Activated naive CD4-positive, alpha-beta T cell treated with anti-CD3 and anti-CD28 coated beads, Interleukin-2, amount 50 U/mL, for 24 hours (primary cell): ENCODE results near the gene RFNG.

ENCODE experiments used
- H3K27ac Mint-ChIP-seq: one replicate; pipeline ENCODE4 v1.8.0; 2021; ENCODE audit warnings: mild to moderate bottlenecking, mixed read lengths
- H3K27me3 Mint-ChIP-seq: one replicate; pipeline ENCODE4 v1.8.0; 2021; ENCODE audit warnings: mixed read lengths
- H3K36me3 Mint-ChIP-seq: one replicate; pipeline ENCODE4 v1.8.0; 2021; ENCODE audit warnings: mixed read lengths
- H3K4me1 Mint-ChIP-seq: one replicate; pipeline ENCODE4 v1.8.0; 2021; ENCODE audit warnings: mixed read lengths
- H3K4me3 Mint-ChIP-seq: one replicate; pipeline ENCODE4 v1.8.0; 2021; ENCODE audit warnings: mild to moderate bottlenecking, mixed read lengths
- H3K9me3 Mint-ChIP-seq: one replicate; pipeline ENCODE4 v1.8.0; 2021; ENCODE audit warnings: mixed read lengths

Gene RFNG

DNA sequence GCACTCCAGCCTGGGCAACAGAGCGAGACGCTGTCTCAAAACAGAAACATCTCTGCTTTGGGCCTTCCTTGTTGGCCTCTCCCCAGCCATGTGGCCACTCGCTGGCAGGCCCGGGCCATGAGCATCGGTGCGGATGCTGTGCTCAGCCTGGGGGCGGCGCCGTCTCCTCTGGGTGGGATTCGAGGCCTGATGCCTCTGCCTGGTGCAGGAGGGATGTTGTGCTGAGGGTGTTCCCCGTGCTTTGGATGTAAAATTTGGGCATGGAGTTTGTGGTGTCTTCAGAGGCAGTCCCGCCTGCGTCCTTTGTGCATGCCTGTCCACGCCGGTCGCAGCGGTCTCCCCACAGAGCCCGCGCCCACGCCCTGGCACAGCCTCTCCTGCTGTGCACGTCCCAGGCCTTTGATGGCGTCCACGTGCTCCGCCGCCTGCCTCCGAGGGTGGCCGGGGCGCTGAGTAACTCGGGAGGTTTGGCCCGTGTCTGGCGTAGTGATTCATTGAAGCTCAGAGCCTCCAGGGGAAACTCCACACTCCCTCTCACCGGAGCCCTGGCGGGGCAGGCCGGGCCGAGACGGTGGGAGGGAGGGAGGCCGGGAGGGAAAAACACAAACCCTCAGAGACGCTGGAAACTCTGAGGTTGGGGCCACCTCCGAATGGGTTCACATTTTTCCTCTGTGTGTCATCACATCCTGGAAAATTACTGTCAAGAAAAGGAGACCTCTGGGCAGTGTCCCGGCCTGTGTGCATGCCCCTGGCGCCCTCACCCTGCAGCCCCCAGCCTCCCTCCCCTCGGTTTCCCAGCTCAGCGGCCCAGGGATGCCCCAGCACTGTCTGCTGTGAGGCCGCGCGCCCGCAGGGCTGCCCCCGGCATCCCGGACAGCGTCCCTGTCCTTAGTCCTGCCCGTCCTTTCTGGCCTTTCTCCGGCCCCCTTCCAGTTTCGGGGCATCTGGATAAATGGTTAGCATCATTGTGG lies 47.9 kb downstream of the RFNG start:
- H3K36me3 Mint-ChIP-seq: no peaks in the 10 kb centered on the region
- no peaks in the 10 kb centered on the region for H3K4me1 Mint-ChIP-seq
- H3K27me3 Mint-ChIP-seq: no peaks in the 10 kb centered on the region
- H3K9me3 Mint-ChIP-seq: no peaks in the 10 kb centered on the region
- no peak overlapping the region for H3K4me3 Mint-ChIP-seq
- no peak overlapping the region for H3K27ac Mint-ChIP-seq

DNA sequence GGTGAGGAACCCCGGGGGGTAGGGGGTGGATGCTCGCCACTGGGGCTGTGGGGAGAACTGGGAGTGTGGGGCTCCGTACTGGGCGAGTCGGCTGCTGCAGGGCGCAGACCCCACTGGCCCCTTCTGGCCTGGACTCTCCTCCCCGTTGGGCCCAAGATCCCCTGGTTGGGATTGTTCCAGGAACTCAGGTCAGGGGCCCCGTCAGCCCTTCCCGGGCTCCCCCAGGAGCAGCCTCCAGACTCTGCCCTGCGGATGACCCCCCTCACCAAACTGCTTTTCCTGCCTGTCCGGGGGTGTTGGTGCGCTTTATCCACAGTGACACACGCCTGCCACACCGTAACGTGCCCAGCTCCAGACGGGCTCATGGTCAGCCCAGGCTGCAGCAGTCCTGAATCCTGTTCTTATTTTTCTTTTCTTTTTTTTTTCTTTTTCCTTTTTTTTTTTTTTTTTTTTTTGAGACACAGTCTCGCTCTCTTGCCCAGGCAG lies 50.0 kb downstream of the RFNG start:
- no peaks in the 10 kb centered on the region for H3K27me3 Mint-ChIP-seq
- H3K4me3 Mint-ChIP-seq: no peak overlapping the region
- no peaks in the 10 kb centered on the region for H3K36me3 Mint-ChIP-seq
- H3K27ac Mint-ChIP-seq: no peak overlapping the region
- H3K9me3 Mint-ChIP-seq: no peaks in the 10 kb centered on the region
- no peaks in the 10 kb centered on the region for H3K4me1 Mint-ChIP-seq

DNA sequence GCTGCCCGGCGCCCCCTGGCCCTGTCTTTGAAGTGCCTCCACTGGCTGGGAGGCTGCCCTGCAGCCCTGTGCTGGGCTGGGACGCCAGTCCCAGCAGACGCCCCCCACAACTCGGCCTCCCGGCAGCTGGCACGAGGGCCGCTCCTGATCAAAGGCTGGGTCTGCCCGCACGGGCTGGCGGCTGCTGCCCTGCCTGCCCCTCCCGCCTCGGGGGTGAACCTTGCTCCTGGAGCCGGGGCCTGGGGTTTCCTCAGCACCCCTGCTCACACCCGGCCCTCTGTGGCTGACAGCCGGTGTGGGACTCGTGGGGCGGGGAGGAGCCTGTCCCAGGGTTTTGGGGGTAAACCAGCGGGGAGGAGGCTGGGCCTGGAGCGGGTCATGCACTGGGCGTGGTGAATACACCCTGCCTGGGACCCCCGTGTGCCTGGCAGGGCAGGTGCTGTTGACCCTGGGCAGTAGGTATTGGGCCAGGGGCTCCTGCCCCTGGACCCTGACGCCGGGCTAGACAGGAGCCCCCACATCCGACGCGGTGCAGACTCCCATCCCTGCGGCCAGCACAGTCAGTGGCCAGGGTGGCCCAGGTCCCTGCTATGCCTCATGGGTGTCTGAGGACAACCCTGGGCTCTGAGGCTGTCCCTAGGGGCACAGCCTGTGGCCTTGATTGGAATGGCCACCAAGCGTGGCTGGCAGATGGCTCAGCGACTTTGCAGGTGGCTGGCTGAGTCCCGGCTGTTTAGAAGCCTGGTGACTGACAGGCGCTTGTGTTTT lies 50.6 kb downstream of the RFNG start:
- Mint-ChIP-seq H3K27me3 (no peaks in the 10 kb centered on the region), H3K36me3 (no peaks in the 10 kb centered on the region), H3K4me3 (no peak overlapping the region), H3K4me1 (no peaks in the 10 kb centered on the region), H3K9me3 (no peaks in the 10 kb centered on the region), H3K27ac (no peak overlapping the region)

DNA sequence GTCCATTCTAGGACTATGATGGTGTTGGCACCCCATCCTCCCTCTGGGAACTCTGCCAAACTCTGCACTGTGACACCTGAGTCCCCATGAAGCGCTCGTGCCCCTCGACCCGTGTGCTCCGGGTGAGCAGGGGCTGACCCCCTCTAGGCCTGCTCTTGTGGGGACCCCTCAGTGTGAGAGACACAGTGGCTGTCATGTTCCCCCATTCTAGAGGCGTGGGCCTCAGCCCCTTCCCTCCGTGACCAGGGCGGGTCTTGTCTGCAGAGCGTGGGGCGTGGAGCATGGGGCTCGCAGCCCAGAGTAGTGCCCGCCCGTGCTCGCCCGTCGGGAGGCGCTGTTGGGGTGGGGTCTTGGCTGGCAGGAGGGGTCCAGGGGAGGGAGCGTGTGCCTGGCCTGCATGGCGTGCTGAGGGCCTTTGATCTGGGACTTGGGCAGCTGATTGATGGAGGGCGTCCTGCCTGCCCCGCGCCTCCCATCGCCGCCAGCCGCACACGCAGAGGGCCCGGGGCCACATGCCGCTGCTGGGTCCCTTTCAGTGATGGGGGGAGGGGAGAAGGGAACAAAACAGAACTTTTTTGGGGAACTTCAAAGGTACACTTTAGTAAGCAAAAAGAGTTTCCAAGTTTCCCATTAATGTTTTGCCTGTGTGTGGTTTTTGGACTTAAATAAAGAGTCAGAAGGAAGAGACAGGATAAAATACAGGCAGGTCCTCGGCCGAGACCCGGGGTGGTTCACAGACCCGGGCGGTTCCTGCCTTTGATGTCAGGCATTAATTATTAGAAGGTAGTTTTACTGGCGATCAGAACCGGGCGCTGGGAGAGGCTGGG lies 51.4 kb downstream of the RFNG start:
- Mint-ChIP-seq H3K9me3 (no peaks in the 10 kb centered on the region), H3K27me3 (no peaks in the 10 kb centered on the region), H3K4me1 (no peaks in the 10 kb centered on the region), H3K4me3 (no peak overlapping the region), H3K36me3 (no peaks in the 10 kb centered on the region), H3K27ac (no peak overlapping the region)

DNA sequence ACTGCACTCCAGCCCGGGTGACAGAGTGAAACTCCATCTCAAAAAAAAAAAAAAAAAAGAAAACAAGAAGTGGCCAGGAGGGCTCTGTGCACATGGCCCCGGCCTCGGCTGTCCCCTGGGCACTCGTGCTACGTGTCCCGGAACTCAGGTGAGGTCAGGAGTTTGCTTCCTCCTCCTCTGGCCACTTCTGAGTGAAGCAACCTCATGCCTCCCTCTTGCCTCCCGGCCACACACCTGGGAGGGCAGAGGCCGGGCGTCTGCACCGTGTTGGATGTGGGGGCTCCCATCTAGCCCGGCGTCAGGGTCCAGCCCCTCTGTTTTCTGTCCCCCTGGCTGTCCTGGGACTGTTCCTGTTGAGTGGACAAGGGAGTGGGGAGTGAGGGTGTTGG lies 52.0 kb downstream of the RFNG start:
- Mint-ChIP-seq H3K9me3 (no peaks in the 10 kb centered on the region), H3K4me3 (no peak overlapping the region), H3K4me1 (no peaks in the 10 kb centered on the region), H3K36me3 (no peaks in the 10 kb centered on the region), H3K27ac (no peak overlapping the region), H3K27me3 (no peaks in the 10 kb centered on the region)

DNA sequence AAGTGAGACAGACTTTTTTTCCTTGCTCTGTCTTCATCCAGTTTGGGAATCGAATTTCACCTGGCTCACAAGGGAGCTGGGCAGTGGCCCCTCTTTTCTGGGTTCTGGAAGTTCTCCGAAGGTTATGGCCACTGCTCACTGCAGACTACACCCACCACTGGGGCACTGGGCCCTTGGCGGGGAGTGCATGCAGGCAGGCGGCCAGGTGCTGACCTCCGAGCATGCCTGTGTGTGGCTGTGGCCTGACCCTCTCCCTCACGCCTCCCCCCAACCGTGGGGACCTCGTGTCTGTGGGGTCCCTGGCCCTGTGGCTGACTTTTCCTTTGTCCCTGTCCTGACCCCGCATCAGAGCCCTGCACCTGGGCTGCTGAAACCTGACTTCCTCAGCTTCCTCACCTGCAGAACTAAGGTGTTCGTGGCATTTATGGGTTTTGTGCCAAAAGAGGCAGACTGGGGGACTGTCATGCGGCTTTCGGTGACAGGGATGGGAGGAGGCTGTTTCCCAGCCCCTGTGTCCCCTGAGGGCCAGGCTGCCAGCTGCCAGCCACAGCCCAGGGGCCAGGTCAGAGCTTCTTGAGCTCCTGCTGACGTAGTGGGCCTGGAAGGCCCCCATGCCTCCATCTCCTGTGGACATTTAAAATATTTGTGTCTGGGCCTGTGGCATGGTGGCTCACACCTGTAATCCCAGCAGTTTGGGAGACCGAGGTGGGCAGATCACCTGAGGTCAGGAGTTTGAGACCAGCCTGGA lies 52.7 kb downstream of the RFNG start:
- Mint-ChIP-seq H3K4me1 (no peaks in the 10 kb centered on the region), H3K36me3 (no peaks in the 10 kb centered on the region), H3K4me3 (no peak overlapping the region), H3K9me3 (no peaks in the 10 kb centered on the region), H3K27me3 (no peaks in the 10 kb centered on the region), H3K27ac (no peak overlapping the region)

DNA sequence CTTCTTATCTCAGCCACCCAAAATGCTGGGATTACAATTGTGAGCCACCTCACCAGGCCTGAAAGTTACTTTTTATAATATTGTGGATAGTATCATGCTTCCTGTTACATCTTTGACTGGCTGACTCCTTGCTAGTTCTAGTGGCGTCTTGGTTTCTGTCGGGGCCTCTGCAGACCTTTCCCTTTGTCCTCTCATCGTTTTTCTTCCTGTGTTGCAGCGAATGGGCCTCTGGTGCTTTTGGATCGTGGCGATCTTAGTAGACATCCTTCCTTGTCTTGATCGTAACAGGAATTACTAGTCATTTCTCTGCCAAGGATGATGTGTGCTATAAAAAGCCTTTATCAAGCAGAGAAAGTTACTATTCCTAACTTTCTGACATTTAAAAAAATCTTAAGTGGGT lies 53.4 kb downstream of the RFNG start:
- Mint-ChIP-seq H3K4me1 (no peaks in the 10 kb centered on the region), H3K36me3 (no peaks in the 10 kb centered on the region), H3K27ac (no peak overlapping the region), H3K27me3 (no peaks in the 10 kb centered on the region), H3K9me3 (no peaks in the 10 kb centered on the region), H3K4me3 (no peak overlapping the region)
